Measurements from ENCODE around the gene RAF1.

Gene RAF1

DNA sequence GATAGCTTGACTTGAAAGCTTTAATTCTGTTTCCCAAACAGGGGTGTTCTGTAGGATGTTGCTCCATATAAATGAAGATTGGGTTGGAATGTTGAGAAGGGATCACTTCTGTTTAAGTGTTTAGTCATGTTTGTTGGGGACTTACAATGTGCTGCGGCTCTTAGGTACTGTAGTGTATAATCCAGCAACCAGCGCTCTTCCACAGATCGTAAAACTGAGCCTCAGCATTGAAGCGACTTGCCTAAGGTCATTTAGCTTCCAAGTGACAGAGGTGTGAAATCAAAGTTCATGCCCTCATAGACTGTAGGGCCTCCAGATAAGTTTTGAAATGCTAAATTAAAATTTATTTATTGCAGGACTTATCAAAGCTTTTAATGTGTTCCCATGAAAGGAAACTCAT, 105.2 kb downstream of the RAF1 start:
- TF ChIP-seq, protein P1, sequence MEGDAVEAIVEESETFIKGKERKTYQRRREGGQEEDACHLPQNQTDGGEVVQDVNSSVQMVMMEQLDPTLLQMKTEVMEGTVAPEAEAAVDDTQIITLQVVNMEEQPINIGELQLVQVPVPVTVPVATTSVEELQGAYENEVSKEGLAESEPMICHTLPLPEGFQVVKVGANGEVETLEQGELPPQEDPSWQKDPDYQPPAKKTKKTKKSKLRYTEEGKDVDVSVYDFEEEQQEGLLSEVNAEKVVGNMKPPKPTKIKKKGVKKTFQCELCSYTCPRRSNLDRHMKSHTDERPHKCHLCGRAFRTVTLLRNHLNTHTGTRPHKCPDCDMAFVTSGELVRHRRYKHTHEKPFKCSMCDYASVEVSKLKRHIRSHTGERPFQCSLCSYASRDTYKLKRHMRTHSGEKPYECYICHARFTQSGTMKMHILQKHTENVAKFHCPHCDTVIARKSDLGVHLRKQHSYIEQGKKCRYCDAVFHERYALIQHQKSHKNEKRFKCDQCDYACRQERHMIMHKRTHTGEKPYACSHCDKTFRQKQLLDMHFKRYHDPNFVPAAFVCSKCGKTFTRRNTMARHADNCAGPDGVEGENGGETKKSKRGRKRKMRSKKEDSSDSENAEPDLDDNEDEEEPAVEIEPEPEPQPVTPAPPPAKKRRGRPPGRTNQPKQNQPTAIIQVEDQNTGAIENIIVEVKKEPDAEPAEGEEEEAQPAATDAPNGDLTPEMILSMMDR (IDR thresholded peaks at IDR 0.05; ENCODE audit: extremely low read depth, missing control alignments), result no peak
- DNase-seq (ENCODE audit: low spot score), result no peak

GRCh38 chr3:12557473-12558100, 106.3 kb downstream of the RAF1 start:
- no peak for DNase-seq (ENCODE audit: low spot score)
- TF ChIP-seq, protein P1 (IDR thresholded peaks at IDR 0.05; ENCODE audit: extremely low read depth, missing control alignments), result no peak

GRCh38 chr3:12556690-12557472, 107.0 kb downstream of the RAF1 start, which contains the start of gene MKRN2:
MKRN2 (plus strand) TSS chr3:12557087; CDS start chr3:12557151, 64 bp downstream.
- TF ChIP-seq, protein P1 (IDR thresholded peaks at IDR 0.05; ENCODE audit: extremely low read depth, missing control alignments), result no peak
- peak; percentile 90 for DNase-seq (ENCODE audit: low spot score)

GRCh38 chr3:12556314-12556689, 107.6 kb downstream of the RAF1 start:
- DNase-seq (ENCODE audit: low spot score), result peak; percentile 22
- TF ChIP-seq, protein P1 (IDR thresholded peaks at IDR 0.05; ENCODE audit: extremely low read depth, missing control alignments), result no peak

DNA sequence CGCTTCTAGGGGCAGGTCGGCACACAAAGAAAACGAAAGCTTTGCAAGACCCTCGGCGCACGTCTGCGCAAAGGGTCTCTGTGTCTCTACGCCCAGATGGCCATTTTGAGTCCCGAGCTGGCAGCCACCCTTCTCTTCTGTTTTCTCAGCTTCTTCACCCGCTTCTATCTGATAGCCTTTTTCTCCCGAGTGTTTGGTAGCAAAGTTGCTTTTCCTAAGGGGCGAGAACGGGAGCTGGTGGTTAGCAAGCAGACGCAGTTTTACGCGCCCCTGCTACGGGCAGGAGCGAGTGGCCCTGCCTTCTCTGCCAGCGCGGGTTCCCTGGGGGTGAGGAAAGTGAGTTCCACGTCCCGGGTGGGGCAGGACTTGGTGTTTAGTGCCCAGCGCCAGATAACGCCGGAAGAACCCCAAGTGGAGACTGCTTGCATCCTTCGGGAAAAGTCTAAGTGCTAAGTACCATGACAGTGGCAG, 110.0 kb downstream of the RAF1 start:
- no peak for DNase-seq (ENCODE audit: low spot score)

GRCh38 chr3:12549971-12550760, 113.8 kb downstream of the RAF1 start:
- no peak for DNase-seq (ENCODE audit: low spot score)
- TF ChIP-seq, protein P1 (IDR thresholded peaks at IDR 0.05; ENCODE audit: extremely low read depth, missing control alignments), result no peak

More for the DNA sequence above, 110.0 kb downstream of the RAF1 start:
- TF ChIP-seq, protein P1 (IDR thresholded peaks at IDR 0.05; ENCODE audit: extremely low read depth, missing control alignments), result no peak

DNA sequence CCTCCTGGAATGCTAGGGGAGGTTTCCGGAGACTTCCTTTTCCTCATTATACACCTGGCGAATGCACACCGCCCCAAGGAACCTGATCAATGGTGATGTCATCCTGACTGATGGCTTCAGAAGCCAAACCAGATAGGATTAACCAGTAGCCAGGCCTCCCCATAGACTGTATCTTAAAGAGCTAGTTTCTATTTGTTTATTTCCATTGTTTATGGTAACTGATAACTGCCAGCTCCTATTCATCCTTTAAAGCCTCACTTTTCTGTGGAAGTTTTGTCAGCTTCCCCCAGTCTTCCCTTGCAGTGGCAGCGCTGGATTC, 118.5 kb downstream of the RAF1 start, which contains the start of gene MKRN2OS:
MKRN2OS (minus strand) TSS at position 27 of the 319 bp plus-strand sequence. CDS start 35 bp downstream, outside the sequence.
- TF ChIP-seq, protein P1 (IDR thresholded peaks at IDR 0.05; ENCODE audit: extremely low read depth, missing control alignments), result no peak
- no peak for DNase-seq (ENCODE audit: low spot score)

Measured in GM20000 (cell line).